HG03097 (cell line): ENCODE results near the gene C17orf67.
"Not testable (repeated sequence)": the region's sequence is repeated elsewhere in the genome, so short reads cannot be mapped to it uniquely, and the experiment has no call there.

Experiments
- ATAC-seq: cut with Tn5 transposase; IDR thresholded peaks from one replicate; pipeline ENCODE4 v1.9.1; 2021; ENCODE audit not compliant: unreplicated experiment, low FRiP score

C17orf67 gene

GRCh38 chr17:56779322-56779721, 54.4 kb downstream of the C17orf67 start:
- ATAC-seq = no peak

- ATAC-seq = no peak
Observed at GRCh38 chr17:56778898-56779297, 54.8 kb downstream of the C17orf67 start.

DNA sequence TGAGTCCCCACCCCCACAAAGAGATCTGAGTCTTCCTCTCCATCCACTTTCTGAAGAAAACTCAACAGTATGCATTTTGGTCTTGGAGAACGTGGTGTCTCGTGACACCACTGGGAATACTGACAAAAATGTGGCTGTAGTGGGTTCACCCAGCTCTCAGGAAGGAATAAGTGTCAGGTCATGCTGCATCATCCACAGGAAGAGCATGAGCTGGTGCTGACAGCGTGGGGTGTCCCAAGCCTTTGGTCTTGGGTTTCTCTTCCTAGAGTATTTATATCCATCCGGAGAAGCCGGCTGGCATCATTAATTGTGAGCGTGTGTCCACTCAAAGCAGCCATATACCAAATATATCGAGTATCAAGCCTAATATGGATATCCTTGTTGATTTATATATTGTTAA, 55.9 kb downstream of the C17orf67 start:
- no peak for ATAC-seq

GRCh38 chr17:56774650-56775049, 59.1 kb downstream of the C17orf67 start:
- no peak for ATAC-seq

- no peak for ATAC-seq
Observed at GRCh38 chr17:56773124-56773523, 60.6 kb downstream of the C17orf67 start.

- no peak for ATAC-seq
Observed at GRCh38 chr17:56772442-56772841, 61.3 kb downstream of the C17orf67 start.

- ATAC-seq = no peak
Observed at GRCh38 chr17:56771975-56772374, 61.7 kb downstream of the C17orf67 start.

DNA sequence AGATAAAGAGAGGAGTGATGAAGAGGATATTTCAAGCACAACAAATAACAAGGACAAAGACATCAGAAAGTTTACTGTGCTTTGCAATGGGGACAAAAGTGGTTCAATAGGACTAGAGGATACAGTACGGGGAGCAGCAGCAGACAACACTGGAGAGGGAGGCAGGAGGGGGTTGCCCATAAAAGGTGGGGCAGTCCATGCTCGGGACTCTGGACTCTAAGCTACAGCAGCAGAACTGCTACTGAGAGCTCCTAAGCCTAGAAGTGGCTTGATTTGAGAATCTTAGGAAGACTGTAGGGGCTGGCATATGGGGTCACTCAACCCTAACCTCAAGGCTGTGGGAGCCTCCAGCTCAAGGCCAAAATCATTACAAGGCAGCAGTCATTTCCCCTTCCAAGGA, 62.2 kb downstream of the C17orf67 start:
- ATAC-seq = no peak

DNA sequence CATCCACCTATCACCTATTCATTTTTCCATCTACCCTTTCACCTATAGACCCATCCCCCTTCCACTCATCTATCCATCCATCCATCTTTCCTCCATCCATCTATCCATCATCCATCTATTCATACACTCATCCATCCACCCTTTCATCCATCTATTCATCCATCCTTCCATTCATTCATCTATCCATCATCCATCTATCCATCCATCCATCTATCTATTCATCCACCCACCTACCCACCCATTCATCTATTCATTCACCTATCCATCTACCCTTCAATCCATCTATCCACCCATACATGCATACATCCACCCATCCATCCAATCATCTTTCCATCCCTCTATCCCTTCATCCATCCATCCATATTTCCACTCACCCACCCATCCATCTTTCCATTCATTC, 63.3 kb downstream of the C17orf67 start:
- no peak for ATAC-seq

GRCh38 chr17:56765449-56765848, 68.3 kb downstream of the C17orf67 start:
- ATAC-seq = no peak

DNA sequence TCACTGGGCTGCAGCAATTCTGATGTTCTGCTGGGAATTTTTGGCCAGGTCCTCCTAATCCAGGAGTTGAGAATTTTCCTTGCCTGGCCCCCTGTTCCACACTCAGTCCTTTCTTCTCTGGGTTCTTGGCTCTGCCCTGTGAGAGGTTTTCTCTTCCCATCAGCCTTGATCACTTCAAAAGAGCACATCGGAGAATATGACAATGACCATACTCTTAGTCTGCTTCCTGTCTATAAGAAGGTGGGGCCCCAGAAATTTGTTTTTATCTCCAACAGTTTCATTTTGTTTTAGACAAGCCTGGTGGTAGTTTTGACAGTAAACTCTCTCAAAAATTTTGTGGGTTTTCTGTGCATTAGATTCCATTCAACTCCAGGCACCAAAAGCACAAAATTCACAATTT, 70.7 kb downstream of the C17orf67 start:
- ATAC-seq = no peak

GRCh38 chr17:56762144-56762543, 71.6 kb downstream of the C17orf67 start:
- no peak for ATAC-seq

DNA sequence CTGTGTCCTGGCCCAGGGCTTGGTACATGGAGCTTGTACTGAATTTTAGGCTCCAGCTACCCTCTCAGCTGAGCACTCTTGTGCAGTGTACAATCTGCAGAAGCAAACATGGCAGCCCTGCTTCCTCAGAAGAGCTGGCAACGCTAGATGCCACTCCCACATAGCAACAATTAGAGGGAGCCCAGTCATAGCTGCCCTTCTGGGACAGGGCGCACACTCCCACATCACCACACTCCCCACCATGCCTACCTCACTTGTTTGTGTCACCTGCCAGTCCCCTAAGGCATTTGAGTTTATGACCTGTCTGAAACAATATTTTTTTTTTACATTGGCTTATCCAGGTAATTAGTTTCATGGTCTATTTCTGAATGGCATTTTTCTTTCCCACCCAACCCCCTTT, 72.3 kb downstream of the C17orf67 start:
- no peak for ATAC-seq

GRCh38 chr17:56757611-56758010, 76.1 kb downstream of the C17orf67 start:
- ATAC-seq = not testable (repeated sequence)

- ATAC-seq = no peak
Observed at GRCh38 chr17:56756536-56756935, 77.2 kb downstream of the C17orf67 start.

DNA sequence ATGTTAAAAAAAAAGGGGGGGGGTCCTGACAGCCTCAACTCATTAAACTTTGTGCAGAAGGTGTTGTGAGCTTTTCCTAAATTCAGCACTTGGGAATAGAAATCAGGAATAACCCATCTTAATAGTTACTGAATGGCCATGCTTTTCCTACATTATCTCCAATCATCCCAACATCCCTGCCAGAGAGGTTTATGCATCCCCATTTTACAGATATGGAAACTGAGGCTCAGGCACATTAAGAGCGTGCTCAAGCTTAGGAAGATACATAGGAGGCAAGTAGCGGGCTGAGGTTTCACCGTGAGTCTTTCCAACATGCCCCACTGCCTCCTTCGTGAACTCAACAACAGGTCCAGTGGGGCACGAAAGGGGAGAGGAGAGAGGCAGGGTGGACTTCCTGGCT, 78.4 kb downstream of the C17orf67 start:
- no peak for ATAC-seq

DNA sequence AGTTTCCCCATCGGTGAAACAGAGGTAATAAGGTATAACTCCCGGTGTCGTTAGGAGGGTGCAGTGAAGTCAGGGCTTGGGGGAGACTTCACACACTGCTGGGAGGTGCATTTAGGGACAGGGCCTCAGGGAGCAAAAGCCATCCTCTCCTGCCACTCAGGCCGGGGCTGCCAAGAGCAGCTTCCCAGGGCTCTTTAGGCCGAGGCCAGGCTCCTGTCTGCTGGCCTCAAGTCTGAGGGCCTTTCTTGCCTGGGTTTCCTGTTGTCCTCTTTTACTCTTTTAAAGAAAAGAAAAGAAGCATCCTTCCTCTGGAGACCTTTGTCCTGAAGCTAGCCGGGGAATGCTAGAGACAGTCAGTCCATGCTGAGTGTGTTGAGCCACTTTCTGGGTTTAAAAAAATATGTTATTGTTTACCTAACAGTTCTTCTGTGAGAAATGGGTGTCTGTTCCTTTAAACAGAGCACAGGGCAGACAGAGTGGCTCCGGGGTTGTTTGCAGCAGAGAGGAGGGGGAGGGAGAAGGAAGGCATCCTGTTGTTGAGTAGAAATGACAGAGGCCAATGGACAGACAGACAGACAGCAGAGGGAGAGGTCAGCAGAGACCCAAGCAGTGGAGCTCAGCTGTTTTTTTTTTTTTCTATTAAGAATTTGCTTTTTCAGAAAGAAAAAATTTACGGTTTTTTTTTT, 79.1 kb downstream of the C17orf67 start:
- no peak for ATAC-seq

DNA sequence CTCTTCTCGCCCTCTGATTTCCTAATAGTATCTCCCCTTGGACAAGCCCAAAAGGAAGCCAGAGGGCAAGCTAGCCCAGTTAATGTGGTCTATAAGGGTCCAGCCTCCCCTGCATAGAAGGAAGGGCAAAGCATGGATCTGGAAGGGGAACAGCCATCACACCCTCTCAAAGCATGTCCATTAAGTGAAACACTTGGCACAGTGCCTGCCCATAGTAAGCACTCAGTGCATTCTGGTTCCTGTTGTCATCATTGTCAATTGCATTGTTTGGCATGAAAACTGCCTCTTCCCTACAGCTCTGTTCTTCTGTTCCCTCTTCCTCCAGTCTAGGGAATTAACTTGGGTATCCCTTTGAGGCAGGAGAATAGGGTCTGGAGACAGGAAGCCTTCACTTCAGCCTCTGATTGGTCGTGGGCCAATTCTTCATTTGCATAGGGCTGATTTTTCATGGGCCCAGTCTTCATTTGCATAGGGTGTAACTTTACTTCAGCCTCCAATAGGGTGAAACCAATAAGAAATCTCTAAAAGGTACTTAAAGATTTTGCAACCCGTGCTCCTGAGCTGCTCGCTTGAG, 81.4 kb downstream of the C17orf67 start:
- ATAC-seq = no peak

DNA sequence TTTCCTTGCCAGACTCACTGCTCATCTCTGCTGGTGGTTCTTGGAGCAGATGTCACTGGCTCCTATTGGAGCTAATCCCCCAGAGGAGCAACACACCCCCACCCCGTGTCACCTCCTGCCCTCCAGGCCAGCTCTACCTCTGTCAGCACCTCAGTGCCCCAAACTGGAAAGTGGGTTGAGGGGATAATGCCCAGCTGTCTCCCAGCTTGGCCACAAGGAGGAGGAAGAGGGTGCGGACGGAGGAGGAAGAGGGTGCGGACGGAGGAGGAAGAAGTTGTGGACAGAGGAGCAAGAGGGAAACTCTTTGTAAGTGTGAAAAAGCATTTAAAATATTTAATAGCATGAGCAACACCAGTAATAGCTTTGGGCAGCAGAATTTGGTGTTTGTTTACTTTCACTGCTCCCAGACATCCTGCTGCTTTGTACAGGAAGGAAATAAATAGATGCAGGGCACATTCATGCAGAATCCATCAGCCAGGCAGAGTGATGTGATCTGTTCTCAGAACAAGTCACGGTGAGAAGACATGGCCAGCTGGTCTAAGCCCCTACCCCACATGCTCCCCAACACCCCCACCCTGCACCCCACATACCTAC, 82.5 kb downstream of the C17orf67 start:
- ATAC-seq = no peak

DNA sequence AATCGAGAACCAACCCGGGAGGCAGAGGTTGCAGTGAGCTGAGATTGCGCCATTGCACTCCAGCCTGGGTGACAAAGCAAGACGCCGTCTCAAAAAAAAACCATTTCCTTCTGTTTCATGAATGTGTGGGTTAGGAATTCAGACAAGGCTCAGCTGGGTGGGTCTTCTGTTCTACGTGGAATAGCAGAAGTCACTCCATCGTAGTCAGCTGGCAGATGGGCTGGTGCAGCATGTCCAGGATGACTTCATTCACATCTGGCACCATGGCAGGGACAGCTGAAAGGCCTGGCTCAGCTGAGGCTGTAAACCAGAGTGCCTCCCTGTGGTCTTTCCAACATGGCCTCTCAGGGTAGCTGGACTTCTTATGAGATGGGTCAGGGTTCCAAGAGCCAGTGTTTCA, 89.0 kb downstream of the C17orf67 start:
- no peak for ATAC-seq

DNA sequence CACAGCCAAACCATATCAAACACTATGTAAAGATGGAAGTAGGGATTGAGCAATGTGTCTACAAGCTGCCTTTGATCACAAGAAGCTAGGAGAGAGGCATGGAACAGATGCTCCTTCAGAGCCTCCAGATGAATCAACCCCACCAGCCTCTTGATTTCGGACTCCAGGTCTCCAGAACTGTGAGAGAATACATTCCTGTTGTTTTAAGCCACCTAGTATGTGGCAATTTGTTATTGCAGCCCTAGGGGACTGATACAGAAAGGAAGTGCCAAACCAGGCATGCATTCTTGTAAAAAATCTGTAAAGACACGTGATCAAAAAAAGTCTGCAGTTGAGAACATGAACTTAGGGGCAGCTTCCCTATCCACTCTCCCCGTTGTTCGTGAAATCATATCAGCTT, 91.1 kb downstream of the C17orf67 start:
- ATAC-seq = no peak
